Pancreas (tissue), 10 donors: ENCODE measurements around the gene TUBB6. TPM values are rescaled to one million over a fixed set of nuclear protein-coding genes. Genes with fewer than 3 reads are reported as not detected.

Experiments used
- ATAC-seq, 4 donors: fragments of 200-7000 bp; cut with Tn5 transposase; one replicate each; pipeline versions ENCODE4 v1.8.0 to v1.9.1; 2020; ENCODE audit warnings: mild to moderate bottlenecking in 4 of 4, moderate library complexity in 4 of 4
- DNase-seq, 6 donors: peaks; one replicate each; pipeline ENCODE4 v3.0.0-alpha.2; 2020
- FAIRE-seq: peaks from 2 replicates; lab custom pipeline; 2012; peaks lifted over from hg19 to GRCh38; lab: Jason Lieb, UNC
- H3K27ac ChIP-seq, 4 donors: fragments of 200-600 bp; sonication (generic); 1 replicate in 3 of 4; 2 replicates in 1 of 4; pipeline versions ENCODE4 v1.5.0 to v1.8.0; 2020
- H3K27me3 ChIP-seq, 4 donors: fragments of 200-600 bp; one replicate each; pipeline ENCODE4 v1.8.0; 2021
- H3K36me3 ChIP-seq, 3 donors: fragments of 200-600 bp; sonication (generic) in 1 of 3; one replicate each; pipeline versions ENCODE4 v1.5.0 to v1.8.0; 2020 to 2021
- H3K4me1 ChIP-seq, 3 donors: fragments of 200-600 bp; one replicate each; pipeline ENCODE4 v1.8.0; 2021
- H3K4me3 ChIP-seq, 4 donors: fragments of 200-600 bp; sonication (generic) in 2 of 4; one replicate each; pipeline versions ENCODE4 v1.5.0 to v1.8.0; 2020 to 2021
- H3K9me3 ChIP-seq, 4 donors: fragments of 200-600 bp; one replicate each; pipeline ENCODE4 v1.8.0; 2021
- CTCF ChIP-seq, 4 donors: fragments of 200-600 bp; sonication (generic) in 3 of 4; IDR thresholded peaks; one replicate each; pipeline versions ENCODE4 v1.5.0 to v1.8.0; 2021; ENCODE audit warnings: antibody characterized with exemption in 4 of 4
- WGBS, 2 donors: extraction: QIAGEN DNeasy Blood & Tissue Kit; methylation state at CpG; one replicate each; pipeline ENCODE4 v1.1.7; 2013; 5-methylcytosine and 5-hydroxymethylcytosine counted together
- intact Hi-C, 3 donors: fragments of 100-400 bp; cut with DNase I; formaldehyde crosslinking; loops; one replicate each; pipeline versions ENCODE4 v1.11.1 to v1.14.2; 2022
- polyA plus RNA-seq, 2 donors: library from polyadenylated mRNA; stranded (reverse); fragments of 200-250 nt; gene quantifications; one replicate each; pipeline ENCODE4 v1.2.3, GENCODE V29; 2013
- total RNA-seq, 6 donors: library from RNA; stranded (reverse); fragmentation: NEBNext Ultra II Directional in 4 of 6; extraction: Animal tissue kit (Norgen Biotek cat#: 25700) in 4 of 6; gene quantifications; one replicate each; pipeline versions ENCODE4 v1.2.1 to v1.2.4, GENCODE V29; 2021 to 2023
- donor health status: healthy with polysubstance abuse.
- donor health status: DM: no; HTN: no; CAD: no; lungs with moderate emphysema.
- donor health status: DM: no; HTN: no; CAD: no.
- donor health status: control.
- donor health status: control.
- donor health status: Bipolar disorder and iron deficiency.
- donor health status: DM: yes; HTN: yes; CAD: no.
- donor health status: DM: no; HTN: no; CAD: no.
- donor health status: DM: no; HTN: no; CAD: no.
- donor health status: DM: yes; HTN: yes; CAD: no.

TUBB6 gene
- total and polyA plus RNA-seq, 8 donors, result 18.0 to 35.0 (median 26.2) TPM

- H3K36me3 ChIP-seq, result peaks cover 0 to 4% (median 0%) of the 10 kb centered on the region in 3 donors
- peak; percentile 25 to 36 (median 34) for ATAC-seq
- FAIRE-seq, result no peak
- H3K4me3 ChIP-seq, result no peak overlapping the region
- H3K9me3 ChIP-seq, result no peaks in the 10 kb centered on the region
- peaks cover 22 to 39% (median 25%) of the 10 kb centered on the region in 3 donors for H3K4me1 ChIP-seq
- H3K27me3 ChIP-seq, result no peaks in the 10 kb centered on the region
- no peak for TF ChIP-seq CTCF (IDR thresholded peaks at IDR 0.05)
- intact Hi-C loops, result no loop called here
- peak overlapping the region; percentile 54 to 87 (median 67) for H3K27ac ChIP-seq
- DNase-seq, result no peak
Measured at GRCh38 chr18:12312976-12313375, 4.9 kb downstream of the TUBB6 start.

DNA sequence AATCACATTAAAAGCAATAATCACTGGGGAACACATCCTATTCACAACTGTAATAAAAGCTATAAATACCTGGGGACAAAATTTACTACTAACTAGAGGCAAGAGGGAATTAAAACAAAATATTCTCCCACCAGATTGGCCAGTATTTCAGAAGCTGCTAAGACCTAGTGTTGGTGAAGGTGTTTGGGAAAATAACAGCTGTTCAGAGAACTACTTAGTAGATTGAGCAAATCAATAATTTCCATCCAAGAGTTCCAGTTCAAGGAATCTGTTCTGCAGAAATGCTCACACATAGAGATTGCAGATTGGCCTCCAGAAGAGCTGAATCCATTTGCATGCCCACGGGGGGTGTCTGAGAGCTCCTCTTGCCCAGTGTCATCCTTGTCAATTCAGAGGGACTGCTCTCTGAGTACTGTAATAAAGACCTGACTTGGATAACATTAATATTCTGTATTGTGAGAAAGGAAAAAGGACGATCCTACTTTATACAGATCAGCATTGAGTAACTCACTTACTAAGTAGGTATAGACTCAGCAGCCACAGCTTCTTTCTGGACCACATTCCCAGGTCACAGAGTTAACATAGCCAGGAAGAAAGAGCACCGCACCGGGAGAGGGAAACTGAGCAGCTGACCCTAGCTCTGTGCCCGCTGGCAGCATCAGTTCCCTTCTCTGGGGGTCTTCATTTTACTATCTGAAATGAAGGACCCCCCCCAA is 5.6 kb downstream of the TUBB6 start:
- WGBS, 2 donors, result 38 to 40% methylated on average over 5 of the region's 5 CpGs
- Histone ChIP-seq H3K4me3 (no peak overlapping the region), H3K9me3 (no peaks in the 10 kb centered on the region), H3K27me3 (no peaks in the 10 kb centered on the region), H3K4me1 (peaks cover 22 to 39% (median 25%) of the 10 kb centered on the region in 3 donors), H3K27ac (peak overlapping the region; percentile 54 to 87 (median 67)), H3K36me3 (peaks cover 0 to 4% (median 0%) of the 10 kb centered on the region in 3 donors)
- ATAC-seq, result peak; percentile 57 to 68 (median 62)
- no peak for DNase-seq
- no peak for FAIRE-seq
- intact Hi-C loops, result no loop called here
- no peak for TF ChIP-seq CTCF (IDR thresholded peaks at IDR 0.05)

GRCh38 chr18:12314591-12315305 is 6.7 kb downstream of the TUBB6 start:
- DNase-seq, result no peak

GRCh38 chr18:12315490-12315889 is 7.4 kb downstream of the TUBB6 start:
- TF ChIP-seq CTCF (IDR thresholded peaks at IDR 0.05), result no peak
- intact Hi-C loops, result no loop called here
- peaks cover 0 to 4% (median 0%) of the 10 kb centered on the region in 3 donors for H3K36me3 ChIP-seq

More at GRCh38 chr18:12314591-12315305, 6.7 kb downstream of the TUBB6 start:
- Histone ChIP-seq H3K36me3 (peaks cover 0 to 4% (median 0%) of the 10 kb centered on the region in 3 donors), H3K27ac (peak overlapping the region; percentile 1 to 87 (median 48)), H3K4me3 (no peak overlapping the region), H3K9me3 (no peaks in the 10 kb centered on the region), H3K4me1 (peaks cover 22 to 37% (median 25%) of the 10 kb centered on the region in 3 donors), H3K27me3 (no peaks in the 10 kb centered on the region)
- intact Hi-C loops, result no loop called here
- ATAC-seq (no peak), FAIRE-seq (no peak)
- WGBS, 2 donors, result 59 to 68% methylated on average over 1 of the region's 1 CpG
- TF ChIP-seq CTCF (IDR thresholded peaks at IDR 0.05), result no peak

More at GRCh38 chr18:12315490-12315889, 7.4 kb downstream of the TUBB6 start:
- Histone ChIP-seq H3K4me3 (no peak overlapping the region), H3K9me3 (no peaks in the 10 kb centered on the region), H3K27ac (peak overlapping the region in 1 of 4 donors; percentile 87), H3K4me1 (peaks cover 22 to 33% (median 25%) of the 10 kb centered on the region in 3 donors), H3K27me3 (no peaks in the 10 kb centered on the region)
- no peak for DNase-seq
- FAIRE-seq, result no peak
- WGBS, 2 donors, result 53 to 56% methylated on average over 10 of the region's 10 CpGs
- no peak for ATAC-seq
